GM11168 (cell line): ENCODE measurements around the gene GJD3.

Experiments
- in situ Hi-C: fragments of 300-500 bp; cut with MboI; formaldehyde crosslinking; loops from one replicate; pipeline ENCODE4 v1.12.0; 2022; ENCODE audit warnings: low sequenced_read_pairs; ENCODE audit not compliant: unreplicated experiment

The GJD3 gene

GRCh38 chr17:40354221-40355122, 10.1 kb downstream of the GJD3 start:
- in situ Hi-C loops, result loop anchor here (10.0 kb wide), 1 partner anchor 50 kb away; the partner anchor contains the start of gene RARA

DNA sequence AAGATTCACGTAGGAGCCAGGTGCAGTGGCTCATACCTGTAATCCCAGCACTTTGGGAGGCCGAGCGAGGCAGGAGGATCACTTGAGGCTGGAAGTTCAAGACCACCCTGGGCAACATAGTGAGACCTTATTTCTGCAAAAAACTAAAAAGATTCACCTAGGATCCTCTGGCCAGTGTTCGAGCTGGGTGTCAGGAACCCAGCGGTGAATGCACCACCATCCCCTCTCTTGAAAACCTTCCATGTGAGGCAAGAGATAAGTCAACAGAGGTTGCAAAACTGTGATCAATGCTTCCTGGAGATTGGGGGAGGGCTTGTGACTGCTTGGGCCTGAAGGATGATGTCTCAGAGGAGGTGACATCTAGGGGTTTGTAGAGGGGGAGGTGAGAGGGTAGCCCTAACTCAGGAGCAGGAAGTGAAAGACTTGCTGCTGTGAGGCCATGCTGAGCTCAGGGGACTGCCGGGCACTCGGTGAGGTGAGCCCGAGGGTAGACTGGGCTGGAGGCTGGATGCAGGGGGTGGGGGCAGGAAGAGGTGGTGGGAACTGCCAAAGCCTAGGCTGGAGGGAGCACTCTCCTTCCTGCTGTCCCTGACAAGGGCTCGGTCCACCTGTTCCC, 11.7 kb downstream of the GJD3 start:
- in situ Hi-C loops, result loop anchor here (10.0 kb wide), 1 partner anchor 48 kb away; the partner anchor contains the start of gene RARA

- in situ Hi-C loops, result loop anchor here (10.0 kb wide), 1 partner anchor 48 kb away; the partner anchor contains the start of gene RARA
Measured at GRCh38 chr17:40352237-40352778, 12.2 kb downstream of the GJD3 start.

- in situ Hi-C loops, result loop anchor here (10.0 kb wide), 1 partner anchor 47 kb away; the partner anchor contains the start of gene RARA
Measured at GRCh38 chr17:40351359-40352236, 12.9 kb downstream of the GJD3 start.

GRCh38 chr17:40350689-40351358, 13.7 kb downstream of the GJD3 start:
- in situ Hi-C loops, result loop anchor here (10.0 kb wide), 1 partner anchor 46 kb away; the partner anchor contains the start of gene RARA

GRCh38 chr17:40349895-40350688, 14.4 kb downstream of the GJD3 start:
- in situ Hi-C loops, result loop anchor here (10.0 kb wide), 1 partner anchor 45 kb away; the partner anchor contains the start of gene RARA

DNA sequence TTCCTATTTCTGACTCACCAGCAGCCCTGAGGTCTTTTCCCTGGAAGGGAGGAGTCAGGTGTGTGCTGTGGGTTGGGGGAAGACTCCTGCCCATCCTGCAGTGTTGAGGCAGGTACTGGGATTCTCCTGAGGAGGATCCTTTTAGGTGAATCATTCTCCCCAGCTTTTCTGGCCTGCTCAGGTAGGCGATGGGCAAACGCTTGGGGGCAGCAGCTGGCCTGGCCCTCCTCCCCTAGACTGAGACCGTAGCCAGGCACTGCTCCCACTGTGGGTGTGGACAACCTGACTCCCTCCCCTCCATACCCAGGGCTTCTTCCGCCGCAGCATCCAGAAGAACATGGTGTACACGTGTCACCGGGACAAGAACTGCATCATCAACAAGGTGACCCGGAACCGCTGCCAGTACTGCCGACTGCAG, 15.1 kb downstream of the GJD3 start:
- in situ Hi-C loops, result no loop called here

DNA sequence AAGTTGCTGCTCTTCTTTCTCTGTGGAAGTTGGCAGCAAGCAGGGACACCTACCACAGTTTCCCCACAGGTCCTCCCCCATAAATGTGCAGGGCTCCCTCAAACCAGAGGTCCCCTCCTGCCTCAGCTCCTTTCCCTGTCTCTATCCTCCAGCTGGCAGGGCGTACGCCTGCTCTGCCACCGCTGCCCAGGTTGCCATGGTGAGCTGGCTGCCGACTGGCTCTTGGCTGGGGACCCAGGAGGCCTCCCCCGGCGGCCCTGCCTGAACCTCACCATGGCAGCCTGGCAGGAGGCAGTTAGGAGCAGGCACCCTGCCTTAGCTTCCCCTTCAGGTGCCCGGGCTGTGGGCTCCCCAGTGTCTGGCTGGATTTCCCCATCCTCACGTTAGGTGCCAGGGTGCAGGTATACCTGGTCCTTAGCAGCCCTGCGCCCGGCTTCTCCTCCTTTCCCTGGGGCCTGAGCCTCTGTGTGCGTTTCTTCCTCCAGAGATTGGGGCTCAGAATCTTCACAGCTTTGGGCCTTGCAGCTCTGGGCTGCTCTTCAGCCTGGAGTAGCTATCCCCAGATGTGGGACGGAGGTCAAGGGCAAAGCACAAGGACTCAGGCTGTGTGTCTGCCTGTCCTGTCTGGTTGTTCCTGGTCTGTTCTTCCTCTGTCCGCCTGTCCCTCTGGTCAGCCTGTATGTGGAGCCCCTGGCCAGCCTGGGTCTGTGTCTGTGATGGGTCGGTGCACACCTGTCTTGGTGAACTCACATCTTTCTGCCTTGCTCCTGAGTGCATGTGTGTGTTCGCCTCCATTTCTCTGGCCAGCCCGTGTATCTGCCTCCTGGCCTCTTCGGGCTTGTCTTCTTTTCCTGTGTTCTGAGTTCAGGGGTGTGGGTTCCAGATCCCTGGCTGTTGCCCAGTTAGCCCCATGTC, 15.7 kb downstream of the GJD3 start:
- in situ Hi-C loops, result no loop called here

DNA sequence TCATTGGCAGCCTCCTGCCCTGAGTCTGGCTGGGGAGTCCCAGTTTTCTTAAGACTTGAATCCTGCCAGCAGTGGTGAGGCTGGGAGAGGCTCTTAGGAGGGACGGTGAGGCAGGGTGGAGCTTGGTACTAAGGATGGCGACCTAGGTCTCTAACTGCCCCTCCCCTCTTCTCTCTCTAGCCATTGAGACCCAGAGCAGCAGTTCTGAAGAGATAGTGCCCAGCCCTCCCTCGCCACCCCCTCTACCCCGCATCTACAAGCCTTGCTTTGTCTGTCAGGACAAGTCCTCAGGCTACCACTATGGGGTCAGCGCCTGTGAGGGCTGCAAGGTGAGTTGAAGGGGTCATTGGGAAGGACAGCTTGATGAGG, 16.4 kb downstream of the GJD3 start:
- in situ Hi-C loops, result no loop called here

- in situ Hi-C loops, result no loop called here
Measured at GRCh38 chr17:40347319-40348135, 17.0 kb downstream of the GJD3 start.

GRCh38 chr17:40346765-40347158, 17.8 kb downstream of the GJD3 start:
- in situ Hi-C loops, result no loop called here

- in situ Hi-C loops, result no loop called here
Measured at GRCh38 chr17:40345994-40346764, 18.4 kb downstream of the GJD3 start.

DNA sequence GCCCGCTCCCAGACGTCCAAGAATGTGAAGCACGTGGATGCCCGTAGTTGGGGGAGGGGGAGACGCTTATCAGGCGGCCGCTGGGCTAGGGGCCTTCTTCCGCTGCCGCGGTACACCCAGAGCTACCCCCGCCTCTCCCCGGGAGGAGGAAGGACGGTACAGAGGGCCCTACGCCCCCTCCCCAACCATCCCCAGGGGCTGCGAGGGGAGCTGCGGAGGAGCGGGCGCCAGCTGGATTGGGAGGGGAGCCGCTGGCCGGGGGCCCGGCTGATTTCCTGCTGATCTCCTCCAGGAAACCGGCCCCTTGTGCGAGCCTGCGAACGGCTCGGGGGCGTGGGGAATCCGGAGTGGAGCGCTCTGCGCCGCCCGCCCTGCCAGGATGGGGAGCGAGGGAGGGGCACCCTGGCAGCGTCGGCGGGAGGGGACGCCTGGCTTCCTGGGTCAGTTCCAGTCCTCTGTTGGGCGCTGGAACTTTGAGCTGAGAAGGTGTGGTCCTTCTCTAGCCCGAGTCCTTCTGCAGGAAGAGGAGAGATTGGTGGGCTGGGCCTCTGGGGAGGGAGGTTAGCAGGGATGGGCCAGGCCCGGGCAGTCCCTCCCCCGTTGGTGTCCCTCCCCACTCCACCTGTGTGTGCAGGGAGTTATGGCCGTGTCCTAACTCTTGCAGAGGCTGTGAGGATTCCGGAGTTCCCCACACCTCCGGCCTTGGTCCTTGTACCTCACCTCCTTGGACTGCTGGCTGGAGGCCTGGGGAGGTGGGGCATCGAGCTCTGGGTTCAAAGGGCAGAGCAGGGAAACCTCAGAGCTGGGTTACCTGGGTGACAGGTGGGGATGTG, 19.2 kb downstream of the GJD3 start:
- in situ Hi-C loops, result no loop called here

- in situ Hi-C loops, result no loop called here
Measured at GRCh38 chr17:40344421-40345160, 19.9 kb downstream of the GJD3 start.
